ENCODE data around the gene NDUFB3. TPM values are rescaled to one million over a fixed set of nuclear protein-coding genes. Genes with fewer than 3 reads are reported as not detected.
"Not testable (repeated sequence)": the region's sequence is repeated elsewhere in the genome, so short reads cannot be mapped to it uniquely, and the experiment has no call there.

Gene NDUFB3
- polyA plus RNA-seq (108 to 220 TPM (median 122 TPM) in 3 replicates), polyA minus RNA-seq (4.4 to 29.2 TPM (median 8.2 TPM) in 3 replicates)
- 56.5 TPM for polyA plus RNA-seq (2011; ENCODE audit: low read depth)
- polyA plus RNA-seq (2011; cell fraction: cytosol; rRNA removed) = 141 and 198 TPM in 2 replicates
- 43.2 and 70.8 TPM in 2 replicates for polyA plus RNA-seq (2011; cell fraction: nucleus; rRNA removed)
- 101 and 162 TPM in 2 replicates for polyA plus RNA-seq (2012; ENCODE audit: low replicate concordance)
- 29.4 TPM for polyA minus RNA-seq (2011; cell fraction: cytosol; rRNA and poly(A)+ RNA removed)
- 7.5 and 10.1 TPM in 2 replicates for polyA minus RNA-seq (2011; cell fraction: nucleus; rRNA and poly(A)+ RNA removed)

DNA sequence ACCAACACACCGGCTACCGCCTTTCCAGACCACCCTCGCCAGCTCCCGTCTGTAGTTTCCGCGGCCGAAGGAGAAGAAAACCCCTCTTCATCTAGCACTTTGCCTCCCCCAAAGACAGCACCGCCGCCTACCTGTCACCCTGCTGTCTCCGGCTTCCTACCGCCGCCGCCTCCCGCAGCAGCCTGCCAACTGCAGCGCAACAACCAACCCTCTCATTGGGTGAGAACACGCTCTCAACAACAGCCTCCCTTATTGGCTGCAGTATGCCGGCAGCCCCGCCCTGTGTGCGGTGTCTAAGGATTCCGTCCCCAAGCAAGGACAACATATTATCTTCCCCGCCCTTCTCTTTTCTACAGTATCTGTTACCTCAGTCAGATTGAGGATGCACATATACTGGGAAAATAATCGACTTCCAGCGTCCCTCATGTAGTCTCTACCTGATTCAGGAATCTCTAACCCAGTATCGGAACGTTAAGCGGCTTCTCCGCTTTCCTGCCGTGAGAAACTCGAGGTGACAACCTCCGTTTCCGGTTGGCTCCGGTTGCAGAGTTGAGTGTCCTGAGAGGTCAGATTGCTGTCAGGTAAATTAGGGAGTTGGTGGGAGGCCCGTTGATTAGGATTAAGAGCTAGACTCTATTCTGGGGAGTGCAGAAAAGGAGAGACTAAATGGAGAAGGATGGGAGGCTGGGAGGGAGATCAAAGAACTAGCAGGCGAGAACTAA lies at the start of gene NDUFB3, which contains the start of gene HYCC2:
Gene NDUFB3, plus strand, starts transcription at position 523 of the 722 bp plus-strand sequence. CDS start 6,882 bp downstream, outside the sequence.
Gene HYCC2, minus strand, starts transcription at position 193 of the 722 bp plus-strand sequence. CDS start 47,662 bp downstream, outside the sequence.
- H3K9me1 ChIP-seq (ENCODE audit: control insufficient read depth, extremely low read depth, insufficient read depth, low read length) = no peaks in the 10 kb centered on the region
- peaks cover 0 to 2% of the 10 kb centered on the region in 2 experiments for H3K36me3 ChIP-seq (ENCODE audit: control insufficient read depth in 2 of 2, extremely low read depth in 1 of 2, insufficient read depth in 2 of 2, low read length in 2 of 2)
- peak within 1 kb of the TSS; percentile 99 for H3K27ac ChIP-seq (ENCODE audit: control insufficient read depth, insufficient read depth, low read length)
- H3K9ac ChIP-seq (ENCODE audit: control insufficient read depth, extremely low read depth, insufficient read depth, low read length) = peak within 1 kb of the TSS; percentile 97
- peak; percentile 83 for FAIRE-seq
- dilution Hi-C loops (cut with MboI; ENCODE audit: extremely low pct_ligation_motif_present, low sequenced_read_pairs) = no loop called here
- peaks cover 25% of the 10 kb centered on the region for H3K4me1 ChIP-seq (ENCODE audit: control insufficient read depth, extremely low read depth, insufficient read depth, low read length)
- H3K4me2 ChIP-seq (ENCODE audit: control insufficient read depth, extremely low read depth, insufficient read depth, low read depth, low read length) = peak within 1 kb of the TSS; percentile 76
- H3K9me3 ChIP-seq (ENCODE audit: control insufficient read depth, low read depth, low read length) = no peaks in the 10 kb centered on the region
- peak within 1 kb of the TSS; percentile 78 to 97 (median 96) for H3K4me3 ChIP-seq (ENCODE audit: control insufficient read depth in 2 of 3, extremely low read depth in 1 of 3, insufficient read depth in 2 of 3, low read depth in 1 of 3, low read length in 3 of 3)
- TF ChIP-seq EZH2 (IDR thresholded peaks at IDR 0.05; ENCODE audit: low read length) = no peak
- TF ChIP-seq, protein P1, sequence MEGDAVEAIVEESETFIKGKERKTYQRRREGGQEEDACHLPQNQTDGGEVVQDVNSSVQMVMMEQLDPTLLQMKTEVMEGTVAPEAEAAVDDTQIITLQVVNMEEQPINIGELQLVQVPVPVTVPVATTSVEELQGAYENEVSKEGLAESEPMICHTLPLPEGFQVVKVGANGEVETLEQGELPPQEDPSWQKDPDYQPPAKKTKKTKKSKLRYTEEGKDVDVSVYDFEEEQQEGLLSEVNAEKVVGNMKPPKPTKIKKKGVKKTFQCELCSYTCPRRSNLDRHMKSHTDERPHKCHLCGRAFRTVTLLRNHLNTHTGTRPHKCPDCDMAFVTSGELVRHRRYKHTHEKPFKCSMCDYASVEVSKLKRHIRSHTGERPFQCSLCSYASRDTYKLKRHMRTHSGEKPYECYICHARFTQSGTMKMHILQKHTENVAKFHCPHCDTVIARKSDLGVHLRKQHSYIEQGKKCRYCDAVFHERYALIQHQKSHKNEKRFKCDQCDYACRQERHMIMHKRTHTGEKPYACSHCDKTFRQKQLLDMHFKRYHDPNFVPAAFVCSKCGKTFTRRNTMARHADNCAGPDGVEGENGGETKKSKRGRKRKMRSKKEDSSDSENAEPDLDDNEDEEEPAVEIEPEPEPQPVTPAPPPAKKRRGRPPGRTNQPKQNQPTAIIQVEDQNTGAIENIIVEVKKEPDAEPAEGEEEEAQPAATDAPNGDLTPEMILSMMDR (optimal IDR thresholded peaks at IDR 0.05 in 1 of 3, IDR thresholded peaks at IDR 0.05 in 1 of 3, conservative IDR thresholded peaks at IDR 0.05 in 1 of 3; ENCODE audit: extremely low read depth in 1 of 3, insufficient read depth in 2 of 3, low read length in 3 of 3) = peak; percentile 35 to 50 (median 48)
- no peaks in the 10 kb centered on the region for H3K27me3 ChIP-seq (ENCODE audit: control insufficient read depth, extremely low read depth, insufficient read depth, low read length)
- DNase-seq (ENCODE audit: low read depth, low spot score) = peak; percentile 81
- peaks cover 76% of the 10 kb centered on the region for H3K79me2 ChIP-seq (ENCODE audit: control insufficient read depth, insufficient read depth, low read length)
- peak within 1 kb of the TSS; percentile 99 for H2AFZ ChIP-seq (ENCODE audit: control insufficient read depth, low read length)
- no peaks in the 10 kb centered on the region for H4K20me1 ChIP-seq (ENCODE audit: control insufficient read depth, extremely low read depth, insufficient read depth, low read length)

DNA sequence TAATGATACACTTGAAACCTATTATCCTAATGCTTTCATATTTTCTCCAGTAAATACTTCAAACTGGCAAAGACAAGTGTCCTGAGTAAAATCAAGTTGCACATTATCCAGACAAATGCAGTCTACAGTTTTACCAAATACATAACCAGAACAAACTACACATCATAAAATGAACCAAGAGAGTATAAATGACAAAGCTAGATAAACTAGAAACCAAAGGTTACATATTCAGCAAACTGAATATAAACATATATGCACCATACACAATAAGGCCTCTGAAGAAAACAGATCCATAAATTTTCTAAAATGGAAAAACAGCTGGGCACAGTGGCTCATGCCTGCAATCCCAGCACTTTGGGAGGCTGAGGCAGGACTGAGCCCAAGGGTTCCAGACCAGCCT lies 47.3 kb upstream of the NDUFB3 start:
- DNase-seq (ENCODE audit: low read depth, low spot score) (no peak), FAIRE-seq (no peak)
- TF ChIP-seq, protein P1 (optimal IDR thresholded peaks at IDR 0.05 in 1 of 3, IDR thresholded peaks at IDR 0.05 in 1 of 3, conservative IDR thresholded peaks at IDR 0.05 in 1 of 3; ENCODE audit: extremely low read depth in 1 of 3, insufficient read depth in 2 of 3, low read length in 3 of 3) = no peak
- TF ChIP-seq EZH2 (IDR thresholded peaks at IDR 0.05; ENCODE audit: low read length) = no peak
- Histone ChIP-seq H3K9ac (ENCODE audit: control insufficient read depth, extremely low read depth, insufficient read depth, low read length) (no peak overlapping the region), H3K36me3 (ENCODE audit: control insufficient read depth in 2 of 2, extremely low read depth in 1 of 2, insufficient read depth in 2 of 2, low read length in 2 of 2) (peaks cover 0 to 3% of the 10 kb centered on the region in 2 experiments), H3K9me3 (ENCODE audit: control insufficient read depth, low read depth, low read length) (no peaks in the 10 kb centered on the region), H3K4me1 (ENCODE audit: control insufficient read depth, extremely low read depth, insufficient read depth, low read length) (no peaks in the 10 kb centered on the region), H3K27ac (ENCODE audit: control insufficient read depth, insufficient read depth, low read length) (no peak overlapping the region), H3K79me2 (ENCODE audit: control insufficient read depth, insufficient read depth, low read length) (peaks cover 3% of the 10 kb centered on the region), H3K27me3 (ENCODE audit: control insufficient read depth, extremely low read depth, insufficient read depth, low read length) (no peaks in the 10 kb centered on the region), H3K4me2 (ENCODE audit: control insufficient read depth, extremely low read depth, insufficient read depth, low read depth, low read length) (no peak overlapping the region), H3K4me3 (ENCODE audit: control insufficient read depth in 2 of 3, extremely low read depth in 1 of 3, insufficient read depth in 2 of 3, low read depth in 1 of 3, low read length in 3 of 3) (no peak overlapping the region), H2AFZ (ENCODE audit: control insufficient read depth, low read length) (no peak overlapping the region), H3K9me1 (ENCODE audit: control insufficient read depth, extremely low read depth, insufficient read depth, low read length) (no peaks in the 10 kb centered on the region), H4K20me1 (ENCODE audit: control insufficient read depth, extremely low read depth, insufficient read depth, low read length) (no peaks in the 10 kb centered on the region)
- dilution Hi-C loops (cut with MboI; ENCODE audit: extremely low pct_ligation_motif_present, low sequenced_read_pairs) = no loop called here

DNA sequence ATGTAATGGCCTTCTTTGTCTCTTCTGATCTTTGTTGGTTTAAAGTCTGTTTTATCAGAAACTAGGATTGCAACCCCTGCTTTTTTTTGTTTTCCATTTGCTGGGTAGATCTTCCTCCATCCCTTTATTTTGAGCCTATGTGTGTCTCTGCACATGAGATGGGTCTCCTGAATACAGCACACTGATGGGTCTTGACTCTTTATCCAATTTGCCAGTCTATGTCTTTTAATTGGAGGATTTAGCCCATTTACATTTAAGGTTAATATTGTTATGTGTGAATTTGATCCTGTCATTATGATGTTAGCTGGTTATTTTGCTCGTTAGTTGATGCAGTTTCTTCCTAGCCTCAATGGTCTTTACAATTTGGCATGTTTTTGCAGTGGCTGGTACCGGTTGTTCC lies 37.4 kb upstream of the NDUFB3 start:
- H3K4me2 ChIP-seq (ENCODE audit: control insufficient read depth, extremely low read depth, insufficient read depth, low read depth, low read length); H3K27ac ChIP-seq (ENCODE audit: control insufficient read depth, insufficient read depth, low read length); H3K79me2 ChIP-seq (ENCODE audit: control insufficient read depth, insufficient read depth, low read length); H2AFZ ChIP-seq (ENCODE audit: control insufficient read depth, low read length); H3K9ac ChIP-seq (ENCODE audit: control insufficient read depth, extremely low read depth, insufficient read depth, low read length); H4K20me1 ChIP-seq (ENCODE audit: control insufficient read depth, extremely low read depth, insufficient read depth, low read length); DNase-seq (ENCODE audit: low read depth, low spot score); H3K4me1 ChIP-seq (ENCODE audit: control insufficient read depth, extremely low read depth, insufficient read depth, low read length); H3K9me1 ChIP-seq (ENCODE audit: control insufficient read depth, extremely low read depth, insufficient read depth, low read length); H3K9me3 ChIP-seq (ENCODE audit: control insufficient read depth, low read depth, low read length); H3K36me3 ChIP-seq (ENCODE audit: control insufficient read depth in 2 of 2, extremely low read depth in 1 of 2, insufficient read depth in 2 of 2, low read length in 2 of 2); FAIRE-seq; H3K4me3 ChIP-seq (ENCODE audit: control insufficient read depth in 2 of 3, extremely low read depth in 1 of 3, insufficient read depth in 2 of 3, low read depth in 1 of 3, low read length in 3 of 3); dilution Hi-C loops (cut with MboI; ENCODE audit: extremely low pct_ligation_motif_present, low sequenced_read_pairs); H3K27me3 ChIP-seq (ENCODE audit: control insufficient read depth, extremely low read depth, insufficient read depth, low read length): not testable (repeated sequence)
